ENCODE measurements around the gene GPATCH2L. TPM values are rescaled to one million over a fixed set of nuclear protein-coding genes. Genes with fewer than 3 reads are reported as not detected.

GPATCH2L gene
- total and polyA plus RNA-seq, 2 experiments from 2014 or later, result 16.1 to 60.5 TPM

GRCh38 chr14:76260749-76261148 is 109.0 kb downstream of the GPATCH2L start:
- Histone ChIP-seq H3K27ac (no peak overlapping the region), H3K27me3 (no peaks in the 10 kb centered on the region), H3K4me2 (no peak overlapping the region), H3K9me2 (replicated peaks; ENCODE audit: insufficient read depth) (no peaks in the 10 kb centered on the region), H2AFZ (no peak overlapping the region), H3K36me3 (replicated peaks; ENCODE audit: insufficient read depth, low read depth) (no peaks in the 10 kb centered on the region), H4K20me1 (ENCODE audit: insufficient read depth, poor library complexity, severe bottlenecking) (no peaks in the 10 kb centered on the region), H3K9me3 (ENCODE audit: low read depth) (no peaks in the 10 kb centered on the region), H3K79me2 (no peaks in the 10 kb centered on the region), H3K4me1 (ENCODE audit: insufficient read depth) (no peaks in the 10 kb centered on the region), H3K4me3 (no peak overlapping the region)
- no peak for DNase-seq (ENCODE audit: low spot score)
- WGBS (ENCODE audit: low lambda C conversion rate, missing lambda C conversion rate), result 91% methylated on average over 2 of the region's 2 CpGs
- no peak for TF ChIP-seq EZH2phosphoT487 (IDR thresholded peaks at IDR 0.05; ENCODE audit: low read depth, severe bottlenecking, unreplicated experiment)
- no peak for TF ChIP-seq CTCF (IDR thresholded peaks at IDR 0.05; ENCODE audit: poor library complexity)
- no peak for TF ChIP-seq EZH2 (IDR thresholded peaks at IDR 0.05; ENCODE audit: borderline replicate concordance)

- Histone ChIP-seq H3K9me3 (ENCODE audit: low read depth) (no peaks in the 10 kb centered on the region), H3K79me2 (no peaks in the 10 kb centered on the region), H3K4me3 (no peak overlapping the region), H3K4me1 (ENCODE audit: insufficient read depth) (no peaks in the 10 kb centered on the region), H2AFZ (no peak overlapping the region), H3K27ac (no peak overlapping the region), H3K4me2 (no peak overlapping the region), H3K9me2 (replicated peaks; ENCODE audit: insufficient read depth) (no peaks in the 10 kb centered on the region), H4K20me1 (ENCODE audit: insufficient read depth, poor library complexity, severe bottlenecking) (no peaks in the 10 kb centered on the region), H3K27me3 (no peaks in the 10 kb centered on the region), H3K36me3 (replicated peaks; ENCODE audit: insufficient read depth, low read depth) (no peaks in the 10 kb centered on the region)
- TF ChIP-seq CTCF (IDR thresholded peaks at IDR 0.05; ENCODE audit: poor library complexity) (no peak), EZH2phosphoT487 (IDR thresholded peaks at IDR 0.05; ENCODE audit: low read depth, severe bottlenecking, unreplicated experiment) (no peak), EZH2 (IDR thresholded peaks at IDR 0.05; ENCODE audit: borderline replicate concordance) (no peak)
- 37% methylated on average over 6 of the region's 6 CpGs for WGBS (ENCODE audit: low lambda C conversion rate, missing lambda C conversion rate)
- DNase-seq (ENCODE audit: low spot score), result no peak
These were observed 109.7 kb downstream of the GPATCH2L start for GRCh38 chr14:76261371-76261811.

GRCh38 chr14:76262641-76263040 is 110.9 kb downstream of the GPATCH2L start:
- no peaks in the 10 kb centered on the region for H3K4me1 ChIP-seq (ENCODE audit: insufficient read depth)
- H3K9me3 ChIP-seq (ENCODE audit: low read depth), result no peaks in the 10 kb centered on the region
- H3K4me2 ChIP-seq, result no peak overlapping the region
- no peak overlapping the region for H2AFZ ChIP-seq
- DNase-seq (ENCODE audit: low spot score), result no peak
- TF ChIP-seq EZH2phosphoT487 (IDR thresholded peaks at IDR 0.05; ENCODE audit: low read depth, severe bottlenecking, unreplicated experiment), result no peak
- no peak for TF ChIP-seq CTCF (IDR thresholded peaks at IDR 0.05; ENCODE audit: poor library complexity)
- no peak for TF ChIP-seq EZH2 (IDR thresholded peaks at IDR 0.05; ENCODE audit: borderline replicate concordance)
- 99% methylated on average over 5 of the region's 5 CpGs for WGBS (ENCODE audit: low lambda C conversion rate, missing lambda C conversion rate)
- H4K20me1 ChIP-seq (ENCODE audit: insufficient read depth, poor library complexity, severe bottlenecking), result no peaks in the 10 kb centered on the region
- no peaks in the 10 kb centered on the region for H3K79me2 ChIP-seq
- H3K4me3 ChIP-seq, result no peak overlapping the region
- H3K36me3 ChIP-seq (replicated peaks; ENCODE audit: insufficient read depth, low read depth), result no peaks in the 10 kb centered on the region
- no peak overlapping the region for H3K27ac ChIP-seq
- H3K9me2 ChIP-seq (replicated peaks; ENCODE audit: insufficient read depth), result no peaks in the 10 kb centered on the region
- no peaks in the 10 kb centered on the region for H3K27me3 ChIP-seq

Other genes with a start within 250 kb of the GPATCH2L start
- 26.2 and 30.5 TPM in 2 replicates for gene TGFB3, start 169.9 kb upstream of the GPATCH2L start, total RNA-seq
- 23.1 and 26.0 TPM in 2 replicates for gene TGFB3, start 169.9 kb upstream of the GPATCH2L start, polyA plus RNA-seq
- 28.3 and 31.9 TPM in 2 replicates for gene IFT43, start 166.2 kb upstream of the GPATCH2L start, total RNA-seq
- gene IFT43, start 166.2 kb upstream of the GPATCH2L start, polyA plus RNA-seq, result 43.2 and 50.9 TPM in 2 replicates
- gene ESRRB, start 224.2 kb downstream of the GPATCH2L start, total RNA-seq, result 0.13 TPM in 1 of 2 replicates, not detected in the other
- gene ESRRB, start 224.2 kb downstream of the GPATCH2L start, polyA plus RNA-seq, result not detected in 2 replicates

All from hepatocyte (in vitro differentiated cells).